Activated CD8-positive, alpha-beta T cell treated with anti-CD3 and anti-CD28 coated beads, Interleukin-2, amount 10 ng/mL, durations not matched to agents 7 days and 5 days (primary cell): ENCODE measurements around the gene NRSN2. TPM values are rescaled to one million over a fixed set of nuclear protein-coding genes. Genes with fewer than 3 reads are reported as not detected.
"Not testable (repeated sequence)": the region's sequence is repeated elsewhere in the genome, so short reads cannot be mapped to it uniquely, and the experiment has no call there.

Source experiments
- ATAC-seq: fragments of 150-1000 bp; cut with Tn5 transposase; one replicate; pipeline ENCODE4 v1.10.0; 2021; ENCODE audit warnings: moderate library complexity
- CTCF ChIA-PET: fragments of 350-600 bp; sonication (Branson Sonifier 250); formaldehyde crosslinking; loops from one replicate; lab custom pipeline; 2021; ENCODE audit warnings: antibody characterized with exemption; lab: Charles Lee
- POLR2A ChIA-PET: fragments of 350-600 bp; sonication (Branson Sonifier 250); formaldehyde crosslinking; loops from one replicate; lab custom pipeline; 2021; ENCODE audit warnings: antibody characterized with exemption; lab: Charles Lee
- DNase-seq: peaks from one replicate; pipeline ENCODE4 v3.0.0-alpha.2; 2020
- H3K27ac Mint-ChIP-seq: one replicate; pipeline ENCODE4 v1.8.0; 2021; ENCODE audit warnings: mild to moderate bottlenecking, mixed read lengths
- H3K27me3 Mint-ChIP-seq: one replicate; pipeline ENCODE4 v1.8.0; 2021; ENCODE audit warnings: low read depth, mixed read lengths
- H3K36me3 Mint-ChIP-seq: one replicate; pipeline ENCODE4 v1.8.0; 2021; ENCODE audit warnings: low read depth, mixed read lengths
- H3K4me1 Mint-ChIP-seq: one replicate; pipeline ENCODE4 v1.8.0; 2021; ENCODE audit warnings: low read depth, mixed read lengths
- H3K4me3 Mint-ChIP-seq: one replicate; pipeline ENCODE4 v1.8.0; 2021; ENCODE audit warnings: mild to moderate bottlenecking, mixed read lengths
- H3K9me3 Mint-ChIP-seq: one replicate; pipeline ENCODE4 v1.8.0; 2022; ENCODE audit warnings: mixed read lengths; ENCODE audit not compliant: insufficient read depth
- total RNA-seq, 2 experiments: library from RNA; stranded (reverse); gene quantifications; one replicate each; pipeline ENCODE4 v1.2.3, GENCODE V29; 2021

NRSN2 gene
- total RNA-seq, 2 experiments from 2014 or later, result 1.4 to 2.4 TPM

DNA sequence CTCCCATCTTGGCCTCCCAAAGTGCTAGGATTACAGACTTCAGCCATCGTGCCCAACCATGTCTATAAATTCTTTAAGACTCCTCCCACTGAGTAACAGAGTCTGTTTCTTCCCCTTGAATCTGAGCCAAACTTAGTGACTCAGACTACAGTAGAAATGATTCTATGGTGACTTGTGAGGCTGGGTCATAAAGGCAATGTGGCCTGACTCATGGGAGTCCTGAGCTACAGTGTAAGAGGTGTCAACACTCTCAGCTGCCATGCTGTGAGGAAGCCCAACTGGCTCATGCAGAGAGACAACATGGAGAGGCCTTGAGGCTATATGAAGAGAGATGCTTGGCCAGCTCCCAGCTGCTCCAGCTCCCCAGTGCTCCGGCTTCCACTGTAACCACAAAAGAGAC is 5.2 kb upstream of the NRSN2 start:
- H3K4me3 Mint-ChIP-seq, result no peak overlapping the region
- no peaks in the 10 kb centered on the region for H3K9me3 Mint-ChIP-seq
- H3K27ac Mint-ChIP-seq, result no peak overlapping the region
- H3K36me3 Mint-ChIP-seq, result peaks cover 2% of the 10 kb centered on the region
- peaks cover 10% of the 10 kb centered on the region for H3K27me3 Mint-ChIP-seq
- DNase-seq (no peak), ATAC-seq (no peak)
- peaks cover 10% of the 10 kb centered on the region for H3K4me1 Mint-ChIP-seq
- ChIA-PET POLR2A (no interaction called here), CTCF (interaction anchor here (1.2 kb wide), 1 partner anchor 11 kb away, joined by 7 read pairs; no protein-coding TSS in a partner anchor)

GRCh38 chr20:343107-343506 is 3.8 kb upstream of the NRSN2 start:
- POLR2A ChIA-PET, result no interaction called here

GRCh38 chr20:346033-346639 is 775 bp upstream of the NRSN2 start:
- Mint-ChIP-seq H3K36me3 (peaks cover 2% of the 10 kb centered on the region), H3K27ac (peak overlapping the region; percentile 31), H3K27me3 (peaks cover 6% of the 10 kb centered on the region), H3K9me3 (no peaks in the 10 kb centered on the region), H3K4me3 (peak overlapping the region; percentile 58), H3K4me1 (peaks cover 18% of the 10 kb centered on the region)
- ChIA-PET CTCF (interaction anchor here (2.6 to 4.1 kb wide), 2 partner anchors 9 to 16 kb away, joined by 12 to 26 read pairs; no protein-coding TSS in a partner anchor), POLR2A (no interaction called here)
- ATAC-seq (no peak), DNase-seq (no peak)

More at GRCh38 chr20:343107-343506, 3.8 kb upstream of the NRSN2 start:
- H3K9me3 Mint-ChIP-seq, result no peaks in the 10 kb centered on the region
- ATAC-seq (no peak), DNase-seq (no peak)
- CTCF ChIA-PET, result no interaction called here
- H3K27ac Mint-ChIP-seq, result no peak overlapping the region
- H3K4me1 Mint-ChIP-seq, result peaks cover 7% of the 10 kb centered on the region
- no peak overlapping the region for H3K4me3 Mint-ChIP-seq
- peaks cover 2% of the 10 kb centered on the region for H3K36me3 Mint-ChIP-seq
- H3K27me3 Mint-ChIP-seq, result peaks cover 10% of the 10 kb centered on the region

DNA sequence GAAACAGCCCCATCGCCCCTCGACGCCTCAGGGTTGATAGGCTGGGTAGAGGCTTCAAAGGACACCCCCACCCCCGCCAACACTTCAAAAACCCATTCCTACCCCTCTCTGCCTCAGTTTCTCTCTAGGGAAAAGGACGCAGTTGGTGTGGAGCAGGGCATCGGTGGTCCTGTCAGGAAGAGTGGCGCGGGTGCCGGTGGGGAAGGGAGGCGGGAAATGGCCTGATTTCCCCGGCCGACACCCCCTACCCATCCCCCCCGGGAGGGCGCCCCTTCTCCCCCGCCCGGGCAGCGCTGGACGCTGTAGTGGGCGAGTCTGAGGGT is 367 bp downstream of the NRSN2 start:
- peak overlapping the region; percentile 81 for H3K4me3 Mint-ChIP-seq
- peaks cover 29% of the 10 kb centered on the region for H3K4me1 Mint-ChIP-seq
- POLR2A ChIA-PET, result interaction anchor here (1.0 kb wide), 1 partner anchor 50 kb away, joined by 4 read pairs; the partner anchor contains the start of gene ZCCHC3
- peaks cover 6% of the 10 kb centered on the region for H3K27me3 Mint-ChIP-seq
- H3K36me3 Mint-ChIP-seq, result peaks cover 2% of the 10 kb centered on the region
- DNase-seq (no peak), ATAC-seq (no peak)
- no peaks in the 10 kb centered on the region for H3K9me3 Mint-ChIP-seq
- CTCF ChIA-PET, result interaction anchor here (4.1 kb wide), 1 partner anchor 17 kb away, joined by 26 read pairs; no protein-coding TSS in a partner anchor
- H3K27ac Mint-ChIP-seq, result no peak overlapping the region

DNA sequence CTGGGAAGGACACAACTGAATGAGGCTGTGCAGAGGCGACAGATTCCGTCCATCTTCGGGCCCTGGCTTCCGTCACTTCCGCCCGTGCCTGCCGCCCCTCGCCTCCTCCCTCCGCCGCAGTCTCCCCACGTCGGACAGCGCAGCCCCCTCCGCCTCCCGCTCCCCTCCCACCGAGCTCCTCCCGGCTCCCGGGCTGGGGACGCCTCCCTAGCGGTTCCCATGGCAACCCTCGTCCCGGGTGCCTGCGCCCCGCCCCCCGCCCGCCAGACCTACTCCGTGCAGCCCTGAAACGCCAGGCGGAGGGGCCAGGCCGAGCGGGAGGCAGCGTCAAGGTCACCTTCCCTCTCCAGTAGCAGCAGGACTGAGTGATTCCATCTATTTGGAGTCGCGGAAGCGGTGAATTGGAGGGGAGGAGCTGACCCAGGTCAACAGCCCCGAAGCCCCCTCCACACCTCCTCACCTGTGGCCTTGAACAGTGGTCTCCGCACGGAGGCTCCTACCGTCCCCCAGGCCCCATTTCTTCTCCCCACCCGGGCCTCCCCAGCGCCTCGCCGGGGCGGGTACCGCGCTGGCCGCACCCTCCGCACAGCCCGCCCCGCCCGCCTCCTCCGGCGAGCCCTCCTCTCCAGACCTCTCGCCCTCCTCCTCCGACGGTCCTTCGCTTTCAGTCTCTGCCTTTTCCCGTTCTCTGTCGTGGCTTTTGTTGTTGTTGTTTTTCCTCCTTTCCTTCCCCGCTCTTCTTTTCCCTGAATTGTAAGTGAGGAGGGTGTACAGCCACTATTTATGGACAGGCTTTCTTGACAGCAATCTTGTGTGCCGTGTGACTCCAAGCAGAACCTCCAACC is 951 bp downstream of the NRSN2 start:
- DNase-seq, result peak; percentile 76
- Mint-ChIP-seq H3K27ac (peak overlapping the region; percentile 77), H3K36me3 (peaks cover 2% of the 10 kb centered on the region), H3K9me3 (no peaks in the 10 kb centered on the region), H3K4me3 (peak overlapping the region; percentile 81), H3K27me3 (peaks cover 6% of the 10 kb centered on the region), H3K4me1 (peaks cover 35% of the 10 kb centered on the region)
- ATAC-seq, result peak; percentile 92
- ChIA-PET POLR2A (interaction anchor here (1.0 kb wide), 1 partner anchor 51 kb away, joined by 4 read pairs; the partner anchor contains the start of gene ZCCHC3), CTCF (interaction anchor here (4.1 kb wide), 1 partner anchor 18 kb away, joined by 26 read pairs; no protein-coding TSS in a partner anchor)

DNA sequence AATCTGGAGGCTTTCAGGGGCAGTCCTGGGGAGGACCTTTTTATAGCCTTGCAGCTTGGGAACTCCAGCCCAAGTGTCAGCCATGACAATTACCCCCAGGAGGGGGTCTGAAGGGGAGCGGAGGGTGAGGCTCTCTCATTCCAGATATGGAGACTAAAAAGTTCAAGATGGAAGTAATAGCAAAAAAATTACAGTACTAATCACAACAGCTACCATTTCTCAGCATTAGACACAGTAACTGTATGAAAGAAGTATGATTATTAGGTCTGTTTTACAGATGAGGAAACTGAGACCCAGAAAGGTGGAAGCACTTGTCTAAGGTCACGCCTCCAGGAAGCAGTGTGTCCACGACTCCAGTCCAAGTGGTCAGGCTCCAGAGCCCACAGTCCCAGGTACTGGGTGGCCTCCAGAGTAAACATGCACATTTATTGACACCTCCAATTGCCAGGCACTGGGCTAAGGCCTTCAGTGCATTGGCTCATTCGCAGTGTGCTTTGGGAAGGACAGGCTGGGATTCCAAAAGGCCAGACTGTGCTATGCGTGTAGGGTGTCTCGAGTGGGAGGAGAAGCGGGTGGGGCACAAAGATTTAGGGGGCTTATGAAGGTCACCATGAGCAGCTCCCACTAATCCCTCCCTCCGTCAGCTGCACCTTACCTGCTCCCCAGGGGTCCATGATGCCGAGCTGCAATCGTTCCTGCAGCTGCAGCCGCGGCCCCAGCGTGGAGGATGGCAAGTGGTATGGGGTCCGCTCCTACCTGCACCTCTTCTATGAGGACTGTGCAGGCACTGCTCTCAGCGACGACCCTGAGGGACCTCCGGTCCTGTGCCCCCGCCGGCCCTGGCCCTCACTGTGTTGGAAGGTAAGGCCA is 2.3 kb downstream of the NRSN2 start:
- CTCF ChIA-PET, result interaction anchor here (1.0 kb wide), 1 partner anchor 83 kb away, joined by 3 read pairs; no protein-coding TSS in a partner anchor
- Mint-ChIP-seq H3K27ac (no peak overlapping the region), H3K4me3 (no peak overlapping the region), H3K27me3 (peaks cover 6% of the 10 kb centered on the region), H3K9me3 (no peaks in the 10 kb centered on the region), H3K36me3 (peaks cover 2% of the 10 kb centered on the region), H3K4me1 (peaks cover 35% of the 10 kb centered on the region)
- DNase-seq, result no peak
- ATAC-seq, result no peak
- POLR2A ChIA-PET, result interaction anchor here (0.7 kb wide), 1 partner anchor 129 kb away, joined by 3 read pairs; no protein-coding TSS in a partner anchor

GRCh38 chr20:353166-353565 is 6.3 kb downstream of the NRSN2 start:
- POLR2A ChIA-PET, result no interaction called here
- DNase-seq (no peak), ATAC-seq (no peak)
- Mint-ChIP-seq H3K4me3 (no peak overlapping the region), H3K27ac (no peak overlapping the region), H3K9me3 (no peaks in the 10 kb centered on the region), H3K36me3 (no peaks in the 10 kb centered on the region), H3K4me1 (peaks cover 33% of the 10 kb centered on the region), H3K27me3 (no peaks in the 10 kb centered on the region)
- CTCF ChIA-PET, result interaction anchor here (0.8 to 6.3 kb wide), 8 partner anchors 10 to 292 kb away, joined by 3 to 30 read pairs (median 4); no protein-coding TSS in a partner anchor

DNA sequence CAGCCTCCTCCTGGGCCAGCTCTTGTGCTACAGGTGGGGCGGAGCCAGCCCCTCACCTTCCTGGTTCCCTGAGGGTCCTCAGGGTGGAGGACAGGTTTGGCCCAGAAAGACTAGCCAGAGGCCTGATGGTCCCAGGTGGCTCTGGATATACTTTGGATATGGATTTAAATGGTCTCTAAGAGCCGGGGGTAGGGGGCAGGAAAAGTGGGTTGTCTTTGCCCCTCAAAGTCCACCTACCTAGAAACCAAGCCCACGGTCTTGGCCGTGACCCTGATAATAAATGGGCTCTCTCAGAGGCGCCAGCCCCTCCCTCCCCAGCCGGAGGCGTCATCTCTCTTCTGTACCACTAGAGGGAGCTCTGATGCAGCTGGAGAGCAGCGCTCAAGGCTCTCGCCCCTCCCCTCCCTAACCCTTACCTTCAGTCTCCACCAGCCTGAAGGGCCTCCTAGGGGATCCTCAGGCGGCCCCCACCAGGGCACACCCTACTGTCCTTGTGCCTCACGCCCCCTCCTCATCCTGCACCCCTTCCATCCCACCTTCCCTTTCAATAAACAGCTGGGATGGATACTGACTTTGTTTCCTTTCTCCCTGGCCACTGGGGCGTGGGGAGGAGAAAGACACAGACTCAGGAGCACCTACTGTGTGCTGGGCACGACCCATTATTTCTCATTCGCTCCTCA is 7.5 kb downstream of the NRSN2 start:
- CTCF ChIA-PET, result interaction anchor here (0.8 to 6.3 kb wide), 21 partner anchors 9 to 313 kb away, joined by 3 to 30 read pairs (median 4); partner anchors contain the start of genes TBC1D20 and TRIB3
- H3K9me3 Mint-ChIP-seq, result no peaks in the 10 kb centered on the region
- H3K27ac Mint-ChIP-seq, result no peak overlapping the region
- ATAC-seq (peak; percentile 98), DNase-seq (peak; percentile 87)
- POLR2A ChIA-PET, result interaction anchor here (0.5 kb wide), 1 partner anchor 42 kb away, joined by 3 read pairs; no protein-coding TSS in a partner anchor
- H3K27me3 Mint-ChIP-seq, result peaks cover 3% of the 10 kb centered on the region
- H3K4me1 Mint-ChIP-seq, result peaks cover 28% of the 10 kb centered on the region
- H3K4me3 Mint-ChIP-seq, result no peak overlapping the region
- H3K36me3 Mint-ChIP-seq, result no peaks in the 10 kb centered on the region

DNA sequence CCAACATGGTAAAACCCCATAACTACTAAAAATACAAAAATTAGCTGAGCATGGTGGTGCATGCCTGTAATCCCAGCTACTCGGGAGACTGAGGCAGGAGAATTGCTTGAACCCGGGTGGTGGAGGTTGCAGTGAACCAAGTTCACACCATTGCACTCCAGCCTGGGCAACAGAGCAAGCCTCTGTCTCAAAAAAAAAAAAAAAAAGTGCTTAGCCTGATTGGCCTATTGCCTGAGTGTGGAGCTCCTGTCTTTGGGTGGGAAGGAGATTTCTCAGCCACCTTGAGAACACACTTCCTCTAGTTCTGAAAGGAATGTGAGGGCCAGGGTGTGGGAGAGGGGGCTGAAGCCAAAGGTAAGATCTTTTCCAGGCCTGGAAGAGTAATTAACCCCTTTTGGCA is 9.2 kb downstream of the NRSN2 start:
- not testable (repeated sequence) for ATAC-seq, H3K36me3 Mint-ChIP-seq, DNase-seq, H3K9me3 Mint-ChIP-seq, H3K27ac Mint-ChIP-seq, H3K4me3 Mint-ChIP-seq
- POLR2A ChIA-PET, result interaction anchor here (0.6 kb wide), 1 partner anchor 24 kb away, joined by 4 read pairs; no protein-coding TSS in a partner anchor
- CTCF ChIA-PET, result interaction anchor here (3.5 to 6.3 kb wide), 2 partner anchors 121 to 289 kb away, joined by 29 to 30 read pairs; no protein-coding TSS in a partner anchor
- H3K4me1 Mint-ChIP-seq, result peaks cover 22% of the 10 kb centered on the region
- peaks cover 10% of the 10 kb centered on the region for H3K27me3 Mint-ChIP-seq

GRCh38 chr20:356745-357144 is 9.8 kb downstream of the NRSN2 start:
- Mint-ChIP-seq H3K4me3 (no peak overlapping the region), H3K4me1 (peaks cover 17% of the 10 kb centered on the region), H3K36me3 (no peaks in the 10 kb centered on the region), H3K9me3 (no peaks in the 10 kb centered on the region), H3K27ac (no peak overlapping the region), H3K27me3 (peaks cover 13% of the 10 kb centered on the region)
- ATAC-seq, result no peak
- no peak for DNase-seq
- CTCF ChIA-PET, result interaction anchor here (3.5 to 6.3 kb wide), 2 partner anchors 121 to 289 kb away, joined by 29 to 30 read pairs; no protein-coding TSS in a partner anchor
- POLR2A ChIA-PET, result interaction anchor here (0.6 kb wide), 1 partner anchor 23 kb away, joined by 4 read pairs; no protein-coding TSS in a partner anchor
